ENCODE measurements around the gene JAK3. TPM values are rescaled to one million over a fixed set of nuclear protein-coding genes. Genes with fewer than 3 reads are reported as not detected.

Gene JAK3
- total and polyA plus RNA-seq, 2 of the 13 experiments (the other 11 are each of a cell fraction or from before 2014, with no cell fraction given), result 3.4 to 18.6 TPM

DNA sequence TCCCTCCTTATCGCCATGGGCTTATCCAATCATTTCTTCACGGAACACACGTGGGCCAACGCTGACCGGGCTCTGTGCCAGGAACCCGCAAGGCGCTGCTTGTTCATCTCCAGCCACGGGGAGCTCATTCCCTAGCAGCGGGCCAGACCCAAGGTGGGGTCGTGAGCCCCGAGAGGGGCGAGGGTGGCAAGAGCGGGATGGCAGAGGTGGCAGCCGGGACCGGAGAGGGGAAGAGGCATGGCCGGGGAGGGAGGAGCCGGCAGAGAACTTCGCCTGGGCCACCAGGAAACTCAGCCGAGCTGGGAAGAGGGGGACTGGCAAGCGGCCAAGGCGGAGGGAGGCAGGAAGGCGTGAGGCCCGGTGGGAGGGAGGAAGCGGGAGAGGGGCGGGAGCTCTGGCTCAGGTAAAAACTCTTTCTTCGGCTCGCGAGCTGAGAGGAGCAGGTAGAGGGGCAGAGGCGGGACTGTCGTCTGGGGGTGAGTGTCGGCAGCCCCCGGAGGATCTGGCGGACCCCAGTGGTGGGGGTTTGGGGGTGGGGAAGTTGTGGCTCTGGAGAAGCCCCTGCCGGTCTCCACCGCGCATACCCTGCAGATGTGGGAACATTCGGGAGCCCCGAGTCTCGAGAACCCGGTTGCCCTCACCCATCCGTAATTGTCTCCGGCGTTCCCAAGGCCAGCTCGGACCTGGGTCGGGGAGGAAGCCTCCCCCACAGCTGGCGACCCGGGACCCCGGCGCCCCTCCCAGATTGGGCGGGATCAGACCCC, 52.9 kb downstream of the JAK3 start, which contains the start of gene B3GNT3 (continued):
- TF ChIP-seq ZNF788 (CRISPR knock-in tag; IDR thresholded peaks at IDR 0.05; ENCODE audit: borderline replicate concordance) (0 out of 2 replicates have a peak, but pooled peaks have one; percentile 51), HOXD1 (CRISPR knock-in tag; IDR thresholded peaks at IDR 0.05) (no peak), IKZF1 (IDR thresholded peaks at IDR 0.05) (no peak), RNF2 (conservative IDR thresholded peaks at IDR 0.05; ENCODE audit: low read depth) (0 out of 2 replicates have a peak, but pooled peaks have one; percentile 43), ZNF292 (CRISPR knock-in tag; IDR thresholded peaks at IDR 0.05; ENCODE audit: borderline replicate concordance, low read depth) (peak; percentile 53; the same call in 1 of the 2 replicates), KMT2B (CRISPR knock-in tag; IDR thresholded peaks at IDR 0.05) (no peak; the same call in 1 of the 2 replicates), HNF4G (IDR thresholded peaks at IDR 0.05; ENCODE audit: borderline replicate concordance, low read depth, low read length) (no peak), HNF4G (CRISPR knock-in tag; IDR thresholded peaks at IDR 0.05; ENCODE audit: borderline replicate concordance, low read depth) (no peak), ZNF543 (CRISPR knock-in tag; IDR thresholded peaks at IDR 0.05) (0 out of 2 replicates have a peak, but pooled peaks have one; percentile 47), NONO (IDR thresholded peaks at IDR 0.05) (no peak), NONO (CRISPR knock-in tag; conservative IDR thresholded peaks at IDR 0.05) (0 out of 2 replicates have a peak, but pooled peaks have one; percentile 19), NCOR1 (IDR thresholded peaks at IDR 0.05; ENCODE audit: borderline replicate concordance, low read length) (no peak), HOXA3 (CRISPR knock-in tag; IDR thresholded peaks at IDR 0.05) (peak; percentile 33; the same call in 1 of the 2 replicates)
- TF ChIP-seq, protein P1, sequence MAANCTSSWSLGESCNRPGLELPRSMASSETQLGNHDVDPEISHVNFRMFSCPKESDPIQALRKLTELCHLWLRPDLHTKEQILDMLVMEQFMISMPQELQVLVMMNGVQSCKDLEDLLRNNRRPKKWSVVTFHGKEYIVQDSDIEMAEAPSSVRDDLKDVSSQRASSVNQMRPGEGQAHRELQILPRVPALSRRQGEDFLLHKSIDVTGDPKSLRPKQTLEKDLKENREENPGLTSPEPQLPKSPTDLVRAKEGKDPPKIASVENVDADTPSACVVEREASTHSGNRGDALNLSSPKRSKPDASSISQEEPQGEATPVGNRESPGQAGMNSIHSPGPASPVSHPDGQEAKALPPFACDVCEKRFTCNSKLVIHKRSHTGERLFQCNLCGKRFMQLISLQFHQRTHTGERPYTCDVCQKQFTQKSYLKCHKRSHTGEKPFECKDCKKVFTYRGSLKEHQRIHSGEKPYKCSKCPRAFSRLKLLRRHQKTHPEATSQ (CRISPR knock-in tag; IDR thresholded peaks at IDR 0.05; ENCODE audit: borderline replicate concordance), result no peak
- TF ChIP-seq, protein P2, sequence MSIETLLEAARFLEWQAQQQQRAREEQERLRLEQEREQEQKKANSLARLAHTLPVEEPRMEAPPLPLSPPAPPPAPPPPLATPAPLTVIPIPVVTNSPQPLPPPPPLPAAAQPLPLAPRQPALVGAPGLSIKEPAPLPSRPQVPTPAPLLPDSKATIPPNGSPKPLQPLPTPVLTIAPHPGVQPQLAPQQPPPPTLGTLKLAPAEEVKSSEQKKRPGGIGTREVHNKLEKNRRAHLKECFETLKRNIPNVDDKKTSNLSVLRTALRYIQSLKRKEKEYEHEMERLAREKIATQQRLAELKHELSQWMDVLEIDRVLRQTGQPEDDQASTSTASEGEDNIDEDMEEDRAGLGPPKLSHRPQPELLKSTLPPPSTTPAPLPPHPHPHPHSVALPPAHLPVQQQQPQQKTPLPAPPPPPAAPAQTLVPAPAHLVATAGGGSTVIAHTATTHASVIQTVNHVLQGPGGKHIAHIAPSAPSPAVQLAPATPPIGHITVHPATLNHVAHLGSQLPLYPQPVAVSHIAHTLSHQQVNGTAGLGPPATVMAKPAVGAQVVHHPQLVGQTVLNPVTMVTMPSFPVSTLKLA (IDR thresholded peaks at IDR 0.05), result no peak
- TF ChIP-seq, protein P3, sequence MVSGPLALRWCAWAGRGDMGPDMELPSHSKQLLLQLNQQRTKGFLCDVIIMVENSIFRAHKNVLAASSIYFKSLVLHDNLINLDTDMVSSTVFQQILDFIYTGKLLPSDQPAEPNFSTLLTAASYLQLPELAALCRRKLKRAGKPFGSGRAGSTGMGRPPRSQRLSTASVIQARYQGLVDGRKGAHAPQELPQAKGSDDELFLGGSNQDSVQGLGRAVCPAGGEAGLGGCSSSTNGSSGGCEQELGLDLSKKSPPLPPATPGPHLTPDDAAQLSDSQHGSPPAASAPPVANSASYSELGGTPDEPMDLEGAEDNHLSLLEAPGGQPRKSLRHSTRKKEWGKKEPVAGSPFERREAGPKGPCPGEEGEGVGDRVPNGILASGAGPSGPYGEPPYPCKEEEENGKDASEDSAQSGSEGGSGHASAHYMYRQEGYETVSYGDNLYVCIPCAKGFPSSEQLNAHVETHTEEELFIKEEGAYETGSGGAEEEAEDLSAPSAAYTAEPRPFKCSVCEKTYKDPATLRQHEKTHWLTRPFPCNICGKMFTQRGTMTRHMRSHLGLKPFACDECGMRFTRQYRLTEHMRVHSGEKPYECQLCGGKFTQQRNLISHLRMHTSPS (CRISPR knock-in tag; IDR thresholded peaks at IDR 0.05; ENCODE audit: low read depth), result peak; percentile 75; the same call in 1 of the 2 replicates
- TF ChIP-seq, protein P4, sequence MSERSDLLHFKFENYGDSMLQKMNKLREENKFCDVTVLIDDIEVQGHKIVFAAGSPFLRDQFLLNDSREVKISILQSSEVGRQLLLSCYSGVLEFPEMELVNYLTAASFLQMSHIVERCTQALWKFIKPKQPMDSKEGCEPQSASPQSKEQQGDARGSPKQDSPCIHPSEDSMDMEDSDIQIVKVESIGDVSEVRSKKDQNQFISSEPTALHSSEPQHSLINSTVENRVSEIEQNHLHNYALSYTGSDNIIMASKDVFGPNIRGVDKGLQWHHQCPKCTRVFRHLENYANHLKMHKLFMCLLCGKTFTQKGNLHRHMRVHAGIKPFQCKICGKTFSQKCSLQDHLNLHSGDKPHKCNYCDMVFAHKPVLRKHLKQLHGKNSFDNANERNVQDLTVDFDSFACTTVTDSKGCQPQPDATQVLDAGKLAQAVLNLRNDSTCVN (CRISPR knock-in tag; IDR thresholded peaks at IDR 0.05; ENCODE audit: borderline replicate concordance), result no peak; the same call in 1 of the 2 replicates
- TF ChIP-seq, protein P5, sequence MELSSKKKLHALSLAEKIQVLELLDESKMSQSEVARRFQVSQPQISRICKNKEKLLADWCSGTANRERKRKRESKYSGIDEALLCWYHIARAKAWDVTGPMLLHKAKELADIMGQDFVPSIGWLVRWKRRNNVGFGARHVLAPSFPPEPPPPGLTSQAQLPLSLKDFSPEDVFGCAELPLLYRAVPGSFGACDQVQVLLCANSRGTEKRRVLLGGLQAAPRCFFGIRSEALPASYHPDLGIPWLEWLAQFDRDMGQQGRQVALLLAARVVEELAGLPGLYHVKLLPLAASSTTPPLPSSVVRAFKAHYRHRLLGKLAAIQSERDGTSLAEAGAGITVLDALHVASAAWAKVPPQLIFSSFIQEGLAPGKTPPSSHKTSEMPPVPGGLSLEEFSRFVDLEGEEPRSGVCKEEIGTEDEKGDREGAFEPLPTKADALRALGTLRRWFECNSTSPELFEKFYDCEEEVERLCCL (CRISPR knock-in tag; IDR thresholded peaks at IDR 0.05; ENCODE audit: borderline replicate concordance), result no peak
- TF ChIP-seq, protein P6, sequence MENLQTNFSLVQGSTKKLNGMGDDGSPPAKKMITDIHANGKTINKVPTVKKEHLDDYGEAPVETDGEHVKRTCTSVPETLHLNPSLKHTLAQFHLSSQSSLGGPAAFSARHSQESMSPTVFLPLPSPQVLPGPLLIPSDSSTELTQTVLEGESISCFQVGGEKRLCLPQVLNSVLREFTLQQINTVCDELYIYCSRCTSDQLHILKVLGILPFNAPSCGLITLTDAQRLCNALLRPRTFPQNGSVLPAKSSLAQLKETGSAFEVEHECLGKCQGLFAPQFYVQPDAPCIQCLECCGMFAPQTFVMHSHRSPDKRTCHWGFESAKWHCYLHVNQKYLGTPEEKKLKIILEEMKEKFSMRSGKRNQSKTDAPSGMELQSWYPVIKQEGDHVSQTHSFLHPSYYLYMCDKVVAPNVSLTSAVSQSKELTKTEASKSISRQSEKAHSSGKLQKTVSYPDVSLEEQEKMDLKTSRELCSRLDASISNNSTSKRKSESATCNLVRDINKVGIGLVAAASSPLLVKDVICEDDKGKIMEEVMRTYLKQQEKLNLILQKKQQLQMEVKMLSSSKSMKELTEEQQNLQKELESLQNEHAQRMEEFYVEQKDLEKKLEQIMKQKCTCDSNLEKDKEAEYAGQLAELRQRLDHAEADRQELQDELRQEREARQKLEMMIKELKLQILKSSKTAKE (CRISPR knock-in tag; IDR thresholded peaks at IDR 0.05; ENCODE audit: borderline replicate concordance), result no peak
